Upper lobe of left lung (tissue), 4 donors: ENCODE measurements around the gene SENP3.

Experiments used
- EP300 ChIP-seq, 4 donors: sonication (generic); formaldehyde crosslinking; IDR thresholded peaks; one replicate each; pipeline ENCODE4 v1.5.1; 2017; ENCODE audit warnings: antibody characterized with exemption in 4 of 4, control low read depth in 2 of 4
- TF ChIP-seq, protein P1 (sequence below), 6 experiments: fragments of 450-650 bp in 4 of 6; fragments of 200-600 bp in 2 of 6; sonication (generic) in 2 of 6; IDR thresholded peaks; one replicate each; pipeline ENCODE4 v1.5.1; 2016 to 2019; ENCODE audit warnings: antibody characterized with exemption in 6 of 6

GRCh38 chr17:7572588-7573323 lies 11.0 kb downstream of the SENP3 start:
- TF ChIP-seq, protein P1, sequence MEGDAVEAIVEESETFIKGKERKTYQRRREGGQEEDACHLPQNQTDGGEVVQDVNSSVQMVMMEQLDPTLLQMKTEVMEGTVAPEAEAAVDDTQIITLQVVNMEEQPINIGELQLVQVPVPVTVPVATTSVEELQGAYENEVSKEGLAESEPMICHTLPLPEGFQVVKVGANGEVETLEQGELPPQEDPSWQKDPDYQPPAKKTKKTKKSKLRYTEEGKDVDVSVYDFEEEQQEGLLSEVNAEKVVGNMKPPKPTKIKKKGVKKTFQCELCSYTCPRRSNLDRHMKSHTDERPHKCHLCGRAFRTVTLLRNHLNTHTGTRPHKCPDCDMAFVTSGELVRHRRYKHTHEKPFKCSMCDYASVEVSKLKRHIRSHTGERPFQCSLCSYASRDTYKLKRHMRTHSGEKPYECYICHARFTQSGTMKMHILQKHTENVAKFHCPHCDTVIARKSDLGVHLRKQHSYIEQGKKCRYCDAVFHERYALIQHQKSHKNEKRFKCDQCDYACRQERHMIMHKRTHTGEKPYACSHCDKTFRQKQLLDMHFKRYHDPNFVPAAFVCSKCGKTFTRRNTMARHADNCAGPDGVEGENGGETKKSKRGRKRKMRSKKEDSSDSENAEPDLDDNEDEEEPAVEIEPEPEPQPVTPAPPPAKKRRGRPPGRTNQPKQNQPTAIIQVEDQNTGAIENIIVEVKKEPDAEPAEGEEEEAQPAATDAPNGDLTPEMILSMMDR (IDR thresholded peaks at IDR 0.05) = peak in 3 of 6 experiments; percentile 8 to 27 (median 25)
- TF ChIP-seq EP300 (IDR thresholded peaks at IDR 0.05) = no peak
